Skeletal muscle satellite cell (primary cell): ENCODE results near the gene SLC8B1.

Experiments used
- H3K27me3 ChIP-seq: 2 replicates; pipeline ENCODE4 v1.7.0; 2013; ENCODE audit warnings: low read length; ENCODE audit not compliant: control insufficient read depth, insufficient read depth
- H3K36me3 ChIP-seq: 2 replicates; pipeline ENCODE4 v1.7.0; 2013; ENCODE audit warnings: mild to moderate bottlenecking, control low read depth, low read length; ENCODE audit not compliant: insufficient read depth
- H3K4me1 ChIP-seq: 2 replicates; pipeline ENCODE4 v1.7.0; 2013; ENCODE audit warnings: low read length; ENCODE audit not compliant: control insufficient read depth, insufficient read depth
- H3K4me2 ChIP-seq: 2 replicates; pipeline ENCODE4 v1.7.0; 2013; ENCODE audit warnings: mild to moderate bottlenecking, low read length
- H3K4me3 ChIP-seq: 2 replicates; pipeline ENCODE4 v1.7.0; 2013; ENCODE audit warnings: low read length
- H3K9ac ChIP-seq: 2 replicates; pipeline ENCODE4 v1.7.0; 2013; ENCODE audit warnings: mild to moderate bottlenecking, low read depth, low read length, moderate library complexity
- H3K9me3 ChIP-seq: replicated peaks from 2 replicates; pipeline ENCODE4 v1.7.0; 2013; ENCODE audit warnings: mild to moderate bottlenecking, control low read depth, low read length

The SLC8B1 gene

DNA sequence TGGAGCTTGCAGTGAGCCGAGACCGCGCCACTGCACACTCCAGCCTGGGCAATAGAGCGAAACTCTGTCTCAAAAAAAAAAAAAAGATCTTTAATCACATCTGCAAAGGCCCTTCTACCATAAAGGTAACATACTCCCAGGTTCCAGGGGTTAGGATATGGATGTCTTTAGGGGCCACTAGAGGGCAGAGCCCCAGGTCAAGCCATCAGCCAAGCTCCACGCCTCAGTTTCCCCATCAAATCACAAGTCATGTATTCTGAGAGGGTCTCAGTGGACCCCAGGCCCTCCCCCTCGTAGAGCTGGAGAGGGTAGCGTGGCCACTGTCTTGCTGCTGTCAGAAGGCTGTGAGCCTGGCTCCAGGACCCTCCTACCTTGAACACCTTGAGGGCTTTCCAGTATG is 18.8 kb downstream of the SLC8B1 start:
- Histone ChIP-seq H3K4me1 (no peaks in the 10 kb centered on the region), H3K27me3 (no peaks in the 10 kb centered on the region), H3K4me3 (no peak overlapping the region), H3K9ac (no peak overlapping the region), H3K36me3 (peaks cover 11% of the 10 kb centered on the region), H3K9me3 (no peaks in the 10 kb centered on the region), H3K4me2 (no peak overlapping the region)

DNA sequence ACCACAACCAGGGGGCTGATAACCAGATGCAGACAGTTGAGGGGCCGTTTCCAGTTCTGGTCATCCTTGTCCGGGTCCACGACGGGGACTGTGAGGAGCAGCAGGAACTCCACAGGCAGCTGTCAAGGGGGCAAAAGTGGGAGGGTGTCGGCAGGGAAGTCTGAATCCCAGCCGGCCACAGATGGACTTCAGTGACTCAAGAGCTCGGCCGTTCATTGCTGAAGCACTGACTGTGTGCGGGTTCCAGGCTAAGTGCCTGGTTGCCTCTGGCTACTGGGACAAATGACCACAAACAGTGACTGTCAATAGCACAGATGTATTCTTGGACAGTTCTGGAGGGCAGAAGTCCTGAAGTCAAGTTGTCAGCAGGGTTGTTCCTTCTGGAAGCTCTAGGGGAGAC is 19.6 kb downstream of the SLC8B1 start:
- no peaks in the 10 kb centered on the region for H3K9me3 ChIP-seq
- no peaks in the 10 kb centered on the region for H3K27me3 ChIP-seq
- no peak overlapping the region for H3K4me2 ChIP-seq
- no peaks in the 10 kb centered on the region for H3K4me1 ChIP-seq
- H3K9ac ChIP-seq: no peak overlapping the region
- no peak overlapping the region for H3K4me3 ChIP-seq
- peaks cover 12% of the 10 kb centered on the region for H3K36me3 ChIP-seq

GRCh38 chr12:113314121-113314529 is 20.8 kb downstream of the SLC8B1 start:
- Histone ChIP-seq H3K9me3 (no peaks in the 10 kb centered on the region), H3K36me3 (peaks cover 16% of the 10 kb centered on the region), H3K27me3 (no peaks in the 10 kb centered on the region), H3K4me2 (no peak overlapping the region), H3K9ac (no peak overlapping the region), H3K4me1 (no peaks in the 10 kb centered on the region), H3K4me3 (no peak overlapping the region)

DNA sequence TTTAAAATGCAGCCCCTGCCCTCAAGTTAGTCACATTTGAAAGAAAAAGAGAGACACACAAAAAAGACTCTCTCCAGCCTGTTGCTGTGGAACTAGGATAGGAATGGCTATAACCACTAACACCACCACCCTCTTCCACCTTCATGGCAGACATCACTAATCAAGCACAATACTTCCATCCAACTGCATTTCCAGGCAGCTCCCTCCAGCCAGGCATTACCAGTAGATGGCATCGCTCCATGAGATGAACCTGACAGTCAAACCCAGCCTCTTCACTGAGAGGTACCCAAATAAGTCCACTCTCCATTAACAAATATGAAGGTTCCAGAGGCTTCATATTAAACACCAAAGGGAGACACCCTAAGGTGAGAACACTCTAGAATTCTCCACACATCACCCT is 24.4 kb downstream of the SLC8B1 start:
- Histone ChIP-seq H3K27me3 (no peaks in the 10 kb centered on the region), H3K4me1 (peaks cover 6% of the 10 kb centered on the region), H3K9me3 (no peaks in the 10 kb centered on the region), H3K36me3 (peaks cover 9% of the 10 kb centered on the region), H3K4me2 (no peak overlapping the region), H3K9ac (no peak overlapping the region), H3K4me3 (no peak overlapping the region)

DNA sequence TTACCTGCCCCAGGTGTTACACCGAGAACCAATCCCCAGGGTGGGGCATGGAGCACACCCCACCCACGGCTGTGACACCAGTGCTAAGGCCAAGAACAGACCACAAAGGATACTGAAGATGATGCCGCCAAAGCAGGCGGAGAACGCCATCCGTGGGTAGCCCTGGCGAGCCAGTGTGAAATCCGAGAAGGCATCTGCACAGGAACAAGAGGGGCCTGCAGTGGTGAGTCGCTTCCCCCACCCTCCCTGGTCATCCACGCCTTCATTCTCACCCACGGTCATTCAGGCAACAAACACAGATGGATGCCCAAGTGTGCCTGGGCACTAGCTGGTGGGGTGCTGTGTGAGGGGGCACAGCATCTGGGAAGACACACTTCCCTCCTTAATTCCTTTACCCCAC is 28.5 kb downstream of the SLC8B1 start:
- peaks cover 11% of the 10 kb centered on the region for H3K36me3 ChIP-seq

GRCh38 chr12:113305281-113305856 is 29.5 kb downstream of the SLC8B1 start:
- Histone ChIP-seq H3K27me3 (no peaks in the 10 kb centered on the region), H3K9ac (no peak overlapping the region), H3K9me3 (no peaks in the 10 kb centered on the region), H3K4me3 (no peak overlapping the region), H3K4me2 (no peak overlapping the region), H3K36me3 (peaks cover 11% of the 10 kb centered on the region), H3K4me1 (peaks cover 6% of the 10 kb centered on the region)

More for the DNA sequence above, 28.5 kb downstream of the SLC8B1 start:
- Histone ChIP-seq H3K27me3 (no peaks in the 10 kb centered on the region), H3K4me1 (peaks cover 6% of the 10 kb centered on the region), H3K4me3 (no peak overlapping the region), H3K9me3 (no peaks in the 10 kb centered on the region), H3K4me2 (no peak overlapping the region), H3K9ac (no peak overlapping the region)

DNA sequence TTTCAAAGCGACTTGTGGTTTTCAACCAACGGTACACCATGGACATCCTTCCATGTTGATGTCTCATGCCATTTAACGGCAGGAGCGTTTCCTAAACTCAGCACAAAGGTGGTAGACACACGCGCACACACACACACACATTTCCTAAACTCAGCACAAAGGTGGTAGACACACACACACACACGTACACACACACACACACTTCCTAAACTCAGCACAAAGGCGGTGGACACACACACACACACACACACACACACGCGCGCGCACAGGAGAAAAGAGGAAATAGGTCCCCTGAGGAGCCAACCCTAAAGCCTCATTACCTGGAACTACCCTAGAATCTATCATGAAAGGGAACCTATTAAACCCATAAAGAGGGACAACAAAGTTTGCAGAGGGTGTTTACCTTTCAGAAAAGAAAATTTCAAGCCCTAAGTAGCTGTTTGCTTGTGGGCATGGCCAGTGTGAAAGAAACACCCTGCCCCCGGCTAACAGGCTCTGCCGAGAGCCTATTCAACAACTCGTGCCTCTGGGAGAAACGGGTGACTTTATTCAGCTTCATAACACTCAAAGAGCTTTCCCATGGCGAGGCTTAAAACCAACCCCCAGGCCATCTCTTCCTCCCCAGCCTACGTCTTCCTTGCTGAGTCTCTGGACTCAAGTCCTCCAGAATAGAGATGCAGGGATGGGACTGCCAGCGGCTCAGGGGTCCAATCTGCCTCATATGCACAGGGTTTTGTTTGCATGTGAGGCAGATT is 31.8 kb downstream of the SLC8B1 start:
- Histone ChIP-seq H3K36me3 (peaks cover 7% of the 10 kb centered on the region), H3K4me1 (peaks cover 26% of the 10 kb centered on the region), H3K9me3 (no peaks in the 10 kb centered on the region), H3K9ac (no peak overlapping the region), H3K27me3 (no peaks in the 10 kb centered on the region), H3K4me2 (no peak overlapping the region), H3K4me3 (no peak overlapping the region)

- no peak overlapping the region for H3K4me3 ChIP-seq
- peaks cover 3% of the 10 kb centered on the region for H3K36me3 ChIP-seq
- H3K9me3 ChIP-seq: no peaks in the 10 kb centered on the region
- no peak overlapping the region for H3K9ac ChIP-seq
- no peaks in the 10 kb centered on the region for H3K27me3 ChIP-seq
- H3K4me2 ChIP-seq: no peak overlapping the region
- H3K4me1 ChIP-seq: peaks cover 27% of the 10 kb centered on the region
Observed at GRCh38 chr12:113302466-113302865, 32.4 kb downstream of the SLC8B1 start.

DNA sequence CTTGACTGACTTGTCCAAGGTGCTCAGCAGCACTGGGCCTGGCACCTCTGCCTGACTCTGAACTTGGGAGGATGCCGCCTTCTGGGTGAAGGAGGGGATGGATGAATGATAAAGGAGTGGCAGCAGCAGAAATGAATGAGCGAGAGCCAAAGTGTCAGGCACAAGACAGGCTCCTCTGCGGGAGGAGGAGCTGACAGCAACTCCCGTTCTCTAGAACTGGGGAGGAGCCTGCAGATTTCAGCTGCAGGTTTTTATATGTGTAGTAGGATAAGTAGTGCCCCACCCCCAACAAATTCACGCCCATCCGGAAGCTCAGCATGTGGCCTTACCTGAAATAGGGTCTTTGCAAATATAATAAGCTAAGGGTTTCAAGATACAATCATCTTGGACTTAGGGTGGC is 33.1 kb downstream of the SLC8B1 start:
- peaks cover 2% of the 10 kb centered on the region for H3K36me3 ChIP-seq
- no peak overlapping the region for H3K4me2 ChIP-seq
- no peaks in the 10 kb centered on the region for H3K27me3 ChIP-seq
- peaks cover 27% of the 10 kb centered on the region for H3K4me1 ChIP-seq
- no peak overlapping the region for H3K9ac ChIP-seq
- no peaks in the 10 kb centered on the region for H3K9me3 ChIP-seq
- no peak overlapping the region for H3K4me3 ChIP-seq

DNA sequence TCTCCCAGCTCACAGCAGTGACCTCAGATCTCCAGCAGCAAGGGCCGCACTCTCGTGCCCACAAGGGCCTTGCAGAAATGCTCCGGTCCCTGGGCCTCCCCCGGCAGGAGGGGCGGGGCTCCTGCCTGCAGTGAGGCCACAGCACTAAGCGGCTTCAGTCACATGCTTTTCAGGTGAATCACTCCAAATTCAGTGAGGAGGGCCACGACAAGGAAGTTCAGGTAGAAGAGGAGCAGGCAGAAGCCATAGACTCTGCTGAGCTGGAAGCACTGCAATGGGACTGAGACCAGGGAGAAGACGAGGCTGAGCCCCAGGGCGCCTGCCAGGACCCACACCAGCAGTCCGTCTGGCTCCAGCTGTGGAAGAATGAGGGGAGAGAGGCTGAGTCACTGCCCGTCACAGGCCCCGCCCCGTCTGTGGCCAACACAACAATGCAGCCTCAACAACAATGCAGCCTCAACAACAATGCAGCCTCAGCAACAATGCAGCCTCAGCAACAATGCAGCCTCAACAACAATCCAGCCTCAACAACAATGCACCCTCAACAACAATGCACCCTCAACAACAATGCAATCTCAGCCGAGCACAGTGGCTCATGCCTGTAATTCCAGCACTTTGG is 35.2 kb downstream of the SLC8B1 start:
- no peaks in the 10 kb centered on the region for H3K27me3 ChIP-seq
- peak overlapping the region; percentile 60 for H3K4me2 ChIP-seq
- peaks cover 21% of the 10 kb centered on the region for H3K4me1 ChIP-seq
- peak overlapping the region; percentile 5 for H3K4me3 ChIP-seq
- peak overlapping the region; percentile 46 for H3K9ac ChIP-seq
- no peaks in the 10 kb centered on the region for H3K9me3 ChIP-seq
- peaks cover 5% of the 10 kb centered on the region for H3K36me3 ChIP-seq

DNA sequence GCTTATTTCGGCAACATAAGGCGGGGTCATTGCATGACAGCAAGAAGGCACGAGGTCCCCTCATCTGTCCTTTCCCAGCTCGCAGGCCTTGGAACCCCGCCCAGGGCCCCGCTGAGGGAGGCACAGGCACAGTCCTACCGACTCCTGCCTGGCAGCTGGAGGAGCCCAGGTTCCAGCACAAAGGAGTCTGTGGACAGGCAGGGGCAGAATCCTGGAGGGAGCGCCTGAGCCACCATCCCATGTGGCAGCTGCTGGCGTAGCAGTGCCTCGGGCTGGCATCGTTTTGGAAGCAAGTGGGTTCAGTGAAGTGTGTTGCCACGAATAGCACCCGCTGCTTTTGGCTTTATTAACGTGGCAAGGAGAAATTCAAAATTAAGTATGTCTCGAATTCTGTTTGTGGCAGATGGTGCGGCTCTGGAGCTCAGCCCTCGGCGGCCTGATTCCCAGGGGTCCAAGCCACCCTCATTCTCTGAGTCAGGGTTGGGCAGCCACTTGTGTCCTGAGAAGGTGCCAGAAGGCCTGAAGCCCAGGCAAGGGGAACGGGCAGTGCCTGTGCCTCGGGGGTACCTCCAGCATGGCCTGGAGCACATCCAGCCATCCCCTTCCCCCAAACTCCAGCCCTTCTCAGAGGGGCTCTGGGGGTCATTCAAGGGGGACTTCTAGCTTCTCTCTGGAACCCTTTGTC is 35.9 kb downstream of the SLC8B1 start:
- Histone ChIP-seq H3K4me3 (peak overlapping the region; percentile 5), H3K36me3 (peaks cover 5% of the 10 kb centered on the region), H3K9ac (peak overlapping the region; percentile 46), H3K27me3 (no peaks in the 10 kb centered on the region), H3K4me2 (peak overlapping the region; percentile 60), H3K4me1 (peaks cover 21% of the 10 kb centered on the region), H3K9me3 (no peaks in the 10 kb centered on the region)
